Neural cell (in vitro differentiated cells): ENCODE results near the gene GZMM. TPM values are rescaled to one million over a fixed set of nuclear protein-coding genes. Genes with fewer than 3 reads are reported as not detected.

ENCODE experiments used
- H2AFZ ChIP-seq: fragments of 200-600, 300-800 bp; sonication (generic), shearing (Covaris generic); 2 replicates; pipeline ENCODE4 v1.6.0; 2014; ENCODE audit warnings: low read depth, mild to moderate bottlenecking, antibody characterized with exemption, low read length, moderate library complexity
- H3F3A ChIP-seq: fragments of 200-600 bp; shearing (Covaris generic); 2 replicates; pipeline ENCODE4 v1.6.1; 2016; ENCODE audit warnings: mild to moderate bottlenecking, moderate library complexity, mixed read lengths, antibody characterized with exemption, low read length; ENCODE audit not compliant: insufficient read depth, poor library complexity, severe bottlenecking
- H3K27ac ChIP-seq: fragments of 200-600, 300-800 bp; sonication (generic), shearing (Covaris generic); 2 replicates; pipeline ENCODE4 v1.5.1; 2014; ENCODE audit warnings: mild to moderate bottlenecking, low read length, moderate library complexity
- H3K27me3 ChIP-seq: fragments of 300-800, 200-600 bp; sonication (generic), shearing (Covaris generic); 2 replicates; pipeline ENCODE4 v1.6.0; 2014; ENCODE audit warnings: mild to moderate bottlenecking, low read depth, low read length, moderate library complexity; ENCODE audit not compliant: insufficient read depth
- H3K36me3 ChIP-seq: fragments of 300-800, 200-600 bp; sonication (generic), shearing (Covaris generic); 2 replicates; pipeline ENCODE4 v1.5.1; 2014; ENCODE audit warnings: mild to moderate bottlenecking, antibody characterized with exemption, low read length, moderate library complexity; ENCODE audit not compliant: insufficient read depth
- H3K4me2 ChIP-seq: fragments of 300-800, 200-600 bp; sonication (generic), shearing (Covaris generic); 2 replicates; pipeline ENCODE4 v1.6.0; 2014; ENCODE audit warnings: mild to moderate bottlenecking, low read length
- H3K4me3 ChIP-seq: fragments of 300-800, 200-600 bp; sonication (generic), shearing (Covaris generic); 2 replicates; pipeline ENCODE4 v1.5.1; 2014; ENCODE audit warnings: mild to moderate bottlenecking, low read length, moderate library complexity
- H3K79me2 ChIP-seq: fragments of 200-600 bp; shearing (Covaris generic); replicated peaks from 2 replicates; pipeline ENCODE4 v1.6.0; 2014; ENCODE audit warnings: mild to moderate bottlenecking, low read length, moderate library complexity; ENCODE audit not compliant: insufficient read depth
- H3K9ac ChIP-seq: fragments of 300-800, 200-600 bp; sonication (generic), shearing (Covaris generic); 2 replicates; pipeline ENCODE4 v1.6.1; 2016; ENCODE audit warnings: mild to moderate bottlenecking, low read length, mixed read lengths
- H3K9me2 ChIP-seq: fragments of 200-600 bp; shearing (Covaris generic); 2 replicates; pipeline ENCODE4 v1.6.1; 2016; ENCODE audit warnings: mild to moderate bottlenecking, low read length, mixed read lengths; ENCODE audit not compliant: insufficient read depth
- H3K9me3 ChIP-seq: fragments of 200-600, 300-800 bp; sonication (generic), shearing (Covaris generic); 2 replicates; pipeline ENCODE4 v1.6.1; 2016; ENCODE audit warnings: mild to moderate bottlenecking, mixed run types, low read length, moderate library complexity, mixed read lengths
- H4K20me1 ChIP-seq: fragments of 200-600 bp; shearing (Covaris generic); 2 replicates; pipeline ENCODE4 v1.6.1; 2016; ENCODE audit warnings: mild to moderate bottlenecking, mixed run types; ENCODE audit not compliant: insufficient read depth
- CTCF ChIP-seq: fragments of 450-650 bp; IDR thresholded peaks from 2 replicates; pipeline ENCODE4 v1.5.1; 2014; ENCODE audit warnings: antibody characterized with exemption, mild to moderate bottlenecking, moderate library complexity; ENCODE audit not compliant: poor library complexity, severe bottlenecking
- EP300 ChIP-seq: fragments of 450-650 bp; conservative IDR thresholded peaks from 2 replicates; pipeline ENCODE4 v1.6.1; 2014; ENCODE audit warnings: antibody characterized with exemption, mild to moderate bottlenecking, moderate library complexity; ENCODE audit not compliant: poor library complexity, severe bottlenecking
- EZH2 ChIP-seq: fragments of 200-600, 300-800 bp; shearing (Covaris generic), sonication (generic); IDR thresholded peaks from 2 replicates; pipeline ENCODE4 v1.6.1; 2014; ENCODE audit warnings: antibody characterized with exemption, low read length, borderline replicate concordance, mild to moderate bottlenecking; ENCODE audit not compliant: insufficient read depth, poor library complexity, severe bottlenecking
- MXI1 ChIP-seq: fragments of 450-650 bp; conservative IDR thresholded peaks from 2 replicates; pipeline ENCODE4 v1.6.1; 2014; ENCODE audit warnings: antibody characterized with exemption, mild to moderate bottlenecking; ENCODE audit not compliant: poor library complexity, severe bottlenecking
- POLR2AphosphoS5 ChIP-seq: IDR thresholded peaks from 2 replicates; pipeline ENCODE4 v1.6.1; 2012
- RAD21 ChIP-seq: fragments of 450-650 bp; conservative IDR thresholded peaks from 2 replicates; pipeline ENCODE4 v1.6.1; 2014; ENCODE audit warnings: antibody characterized with exemption, mild to moderate bottlenecking, moderate library complexity
- REST ChIP-seq: IDR thresholded peaks from 2 replicates; pipeline ENCODE4 v1.6.1; 2012; ENCODE audit warnings: borderline replicate concordance
- SMC3 ChIP-seq: fragments of 450-650 bp; conservative IDR thresholded peaks from 2 replicates; pipeline ENCODE4 v1.6.1; 2014; ENCODE audit warnings: antibody characterized with exemption, mild to moderate bottlenecking, moderate library complexity; ENCODE audit not compliant: poor library complexity
- TAF1 ChIP-seq: IDR thresholded peaks from 2 replicates; pipeline ENCODE4 v1.6.1; 2012; ENCODE audit warnings: low read depth
- polyA plus RNA-seq: library from polyadenylated mRNA; depleted of rRNA; stranded (reverse); fragments of >200 nt; gene quantifications from 2 replicates; pipeline ENCODE4 v1.2.3, GENCODE V29; 2014

Gene GZMM
- polyA plus RNA-seq, 1 donor from 2014 or later, result 0.38 TPM

- H3K4me2 ChIP-seq, result no peak overlapping the region
- no peaks in the 10 kb centered on the region for H3F3A ChIP-seq
- H3K9ac ChIP-seq, result no peak overlapping the region
- no peaks in the 10 kb centered on the region for H3K79me2 ChIP-seq
- no peak for TF ChIP-seq RAD21
- TF ChIP-seq EZH2, result no peak
- TF ChIP-seq POLR2AphosphoS5, result no peak
- TF ChIP-seq SMC3, result no peak
- no peak for TF ChIP-seq EP300
- no peak for TF ChIP-seq TAF1
- TF ChIP-seq MXI1, result no peak
- TF ChIP-seq CTCF, result no peak
- no peak for TF ChIP-seq REST
- H3K27ac ChIP-seq, result no peak overlapping the region
- no peaks in the 10 kb centered on the region for H3K27me3 ChIP-seq
- H3K9me2 ChIP-seq, result no peaks in the 10 kb centered on the region
- no peak overlapping the region for H2AFZ ChIP-seq
- H3K36me3 ChIP-seq, result no peaks in the 10 kb centered on the region
- H3K9me3 ChIP-seq, result no peaks in the 10 kb centered on the region
- H4K20me1 ChIP-seq, result no peaks in the 10 kb centered on the region
- no peak overlapping the region for H3K4me3 ChIP-seq
Observed at GRCh38 chr19:556611-557382, 12.9 kb downstream of the GZMM start.

- no peaks in the 10 kb centered on the region for H3K27me3 ChIP-seq
- no peaks in the 10 kb centered on the region for H3F3A ChIP-seq
- no peak overlapping the region for H2AFZ ChIP-seq
- no peak overlapping the region for H3K4me3 ChIP-seq
- TF ChIP-seq MXI1 (no peak), POLR2AphosphoS5 (no peak), EZH2 (no peak), SMC3 (no peak), RAD21 (no peak), TAF1 (no peak), EP300 (no peak), CTCF (no peak), REST (no peak)
- no peaks in the 10 kb centered on the region for H3K36me3 ChIP-seq
- H3K9me2 ChIP-seq, result no peaks in the 10 kb centered on the region
- no peak overlapping the region for H3K27ac ChIP-seq
- H3K9ac ChIP-seq, result no peak overlapping the region
- no peaks in the 10 kb centered on the region for H3K79me2 ChIP-seq
- no peaks in the 10 kb centered on the region for H4K20me1 ChIP-seq
- H3K9me3 ChIP-seq, result no peaks in the 10 kb centered on the region
- no peak overlapping the region for H3K4me2 ChIP-seq
Observed at GRCh38 chr19:558770-559439, 15.1 kb downstream of the GZMM start.
